ENCODE measurements around the gene BIRC7.

The BIRC7 gene

GRCh38 chr20:63238514-63239125 lies 2.9 kb downstream of the BIRC7 start:
- Histone ChIP-seq H3K4me1 (ENCODE audit: insufficient read depth, low read length, severe bottlenecking) (no peaks in the 10 kb centered on the region), H3K36me3 (ENCODE audit: insufficient read depth, low read length) (no peaks in the 10 kb centered on the region), H3K4me2 (ENCODE audit: low read length) (no peak overlapping the region), H3F3A (ENCODE audit: insufficient read depth, low read length) (no peaks in the 10 kb centered on the region), H3K9me3 (ENCODE audit: low read length) (no peaks in the 10 kb centered on the region), H2AFZ (ENCODE audit: low read length) (no peak overlapping the region), H3K27ac (ENCODE audit: low read depth, low read length, poor library complexity, severe bottlenecking) (no peak overlapping the region), H3K4me3 (ENCODE audit: low read depth, low read length, poor library complexity, severe bottlenecking) (no peak overlapping the region), H3K79me2 (ENCODE audit: insufficient read depth, low read length) (no peaks in the 10 kb centered on the region), H4K20me1 (ENCODE audit: insufficient read depth, low read length) (no peaks in the 10 kb centered on the region), H3K27me3 (ENCODE audit: insufficient read depth, low read length) (no peaks in the 10 kb centered on the region; the same call in 1 of the 2 replicates), H3K9me2 (ENCODE audit: low read depth, low read length) (no peaks in the 10 kb centered on the region), H3K9ac (ENCODE audit: low read length) (no peak overlapping the region)
- TF ChIP-seq CTCF (IDR thresholded peaks at IDR 0.05; ENCODE audit: low read length) (no peak), EZH2 (IDR thresholded peaks at IDR 0.05; ENCODE audit: borderline replicate concordance, low read length) (no peak)

GRCh38 chr20:63239431-63239830 lies 3.7 kb downstream of the BIRC7 start:
- no peak overlapping the region for H3K27ac ChIP-seq (ENCODE audit: low read depth, low read length, poor library complexity, severe bottlenecking)
- no peaks in the 10 kb centered on the region for H3K36me3 ChIP-seq (ENCODE audit: insufficient read depth, low read length)
- no peaks in the 10 kb centered on the region for H3K9me3 ChIP-seq (ENCODE audit: low read length)
- no peaks in the 10 kb centered on the region; the same call in 1 of the 2 replicates for H3K27me3 ChIP-seq (ENCODE audit: insufficient read depth, low read length)
- H3K9me2 ChIP-seq (ENCODE audit: low read depth, low read length): no peaks in the 10 kb centered on the region
- no peaks in the 10 kb centered on the region for H3K79me2 ChIP-seq (ENCODE audit: insufficient read depth, low read length)
- H2AFZ ChIP-seq (ENCODE audit: low read length): no peak overlapping the region
- H4K20me1 ChIP-seq (ENCODE audit: insufficient read depth, low read length): no peaks in the 10 kb centered on the region
- no peak overlapping the region for H3K4me2 ChIP-seq (ENCODE audit: low read length)
- no peaks in the 10 kb centered on the region for H3F3A ChIP-seq (ENCODE audit: insufficient read depth, low read length)
- no peaks in the 10 kb centered on the region for H3K4me1 ChIP-seq (ENCODE audit: insufficient read depth, low read length, severe bottlenecking)
- no peak overlapping the region for H3K4me3 ChIP-seq (ENCODE audit: low read depth, low read length, poor library complexity, severe bottlenecking)
- no peak overlapping the region for H3K9ac ChIP-seq (ENCODE audit: low read length)
- TF ChIP-seq CTCF (IDR thresholded peaks at IDR 0.05; ENCODE audit: low read length) (no peak), EZH2 (IDR thresholded peaks at IDR 0.05; ENCODE audit: borderline replicate concordance, low read length) (no peak)

- no peaks in the 10 kb centered on the region for H3F3A ChIP-seq (ENCODE audit: insufficient read depth, low read length)
- no peaks in the 10 kb centered on the region for H4K20me1 ChIP-seq (ENCODE audit: insufficient read depth, low read length)
- no peak overlapping the region for H3K4me3 ChIP-seq (ENCODE audit: low read depth, low read length, poor library complexity, severe bottlenecking)
- no peaks in the 10 kb centered on the region; the same call in 1 of the 2 replicates for H3K27me3 ChIP-seq (ENCODE audit: insufficient read depth, low read length)
- TF ChIP-seq EZH2 (IDR thresholded peaks at IDR 0.05; ENCODE audit: borderline replicate concordance, low read length) (no peak), CTCF (IDR thresholded peaks at IDR 0.05; ENCODE audit: low read length) (no peak)
- no peaks in the 10 kb centered on the region for H3K9me3 ChIP-seq (ENCODE audit: low read length)
- H3K4me2 ChIP-seq (ENCODE audit: low read length): no peak overlapping the region
- no peaks in the 10 kb centered on the region for H3K9me2 ChIP-seq (ENCODE audit: low read depth, low read length)
- H3K36me3 ChIP-seq (ENCODE audit: insufficient read depth, low read length): no peaks in the 10 kb centered on the region
- no peaks in the 10 kb centered on the region for H3K79me2 ChIP-seq (ENCODE audit: insufficient read depth, low read length)
- H2AFZ ChIP-seq (ENCODE audit: low read length): no peak overlapping the region
- H3K27ac ChIP-seq (ENCODE audit: low read depth, low read length, poor library complexity, severe bottlenecking): no peak overlapping the region
- H3K9ac ChIP-seq (ENCODE audit: low read length): no peak overlapping the region
- no peaks in the 10 kb centered on the region for H3K4me1 ChIP-seq (ENCODE audit: insufficient read depth, low read length, severe bottlenecking)
These were observed 4.3 kb downstream of the BIRC7 start for GRCh38 chr20:63240004-63240403.

Measured in OCI-LY1 (cell line).